Testis (tissue), 3 donors: Measurements from ENCODE around the gene FAM76B. TPM values are rescaled to one million over a fixed set of nuclear protein-coding genes. Genes with fewer than 3 reads are reported as not detected.

ENCODE experiments used
- DNase-seq: peaks from one replicate; pipeline ENCODE4 v3.0.0-alpha.2; 2019
- H3K27ac ChIP-seq, 2 donors: fragments of 200-600 bp; sonication (generic); one replicate each; pipeline ENCODE4 v1.5.1; 2019
- H3K27me3 ChIP-seq: fragments of 200-600 bp; sonication (generic); one replicate; pipeline ENCODE4 v1.5.1; 2019
- H3K36me3 ChIP-seq: fragments of 200-600 bp; sonication (generic); one replicate; pipeline ENCODE4 v1.5.1; 2017; ENCODE audit warnings: low read depth; ENCODE audit errors: missing control alignments
- H3K4me1 ChIP-seq: fragments of 200-600 bp; sonication (generic); one replicate; pipeline ENCODE4 v1.5.1; 2019
- H3K4me3 ChIP-seq, 2 donors: fragments of 200-600 bp; sonication (generic); one replicate each; pipeline ENCODE4 v1.5.1; 2017 to 2019
- H3K9me3 ChIP-seq: fragments of 200-600 bp; sonication (generic); one replicate; pipeline ENCODE4 v1.5.1; 2017
- POLR2A ChIP-seq: fragments of 450-650 bp; IDR thresholded peaks from one replicate; pipeline ENCODE4 v1.6.1; 2017; ENCODE audit warnings: antibody characterized with exemption, mild to moderate bottlenecking, moderate library complexity
- WGBS, 2 donors: methylation state at CpG; one replicate each; pipeline ENCODE4 v1.1.5; 2018; 5-methylcytosine and 5-hydroxymethylcytosine counted together
- intact Hi-C: fragments of 100-400 bp; cut with DNase I; formaldehyde crosslinking; loops from one replicate; pipeline ENCODE4 v1.15.1; 2023; ENCODE audit warnings: low total_unique reads
- polyA plus RNA-seq: library from polyadenylated mRNA; stranded (reverse); fragments of 350-450 nt; fragmentation: Illumina TruSeq; extraction: RNeasy Lipid Tissue Mini Kit (QIAGEN cat#74804); gene quantifications from one replicate; pipeline ENCODE4 v1.2.3, GENCODE V29; 2014; ENCODE audit warnings: low read depth, low replicate concordance; ENCODE audit not compliant: insufficient read depth
- total RNA-seq, 2 donors: library from RNA; depleted of rRNA; stranded (reverse); fragments of >200 nt; gene quantifications; one replicate each; pipeline ENCODE4 v1.2.3, GENCODE V29; 2016
- TF ChIP-seq, protein P1 (sequence below), 3 experiments: fragments of 450-650 bp in 2 of 3; fragments of 200-600 bp in 1 of 3; sonication (generic) in 1 of 3; IDR thresholded peaks; one replicate each; pipeline ENCODE4 v1.5.1; 2016 to 2019; ENCODE audit warnings: antibody characterized with exemption in 3 of 3, mild to moderate bottlenecking in 2 of 3, moderate library complexity in 1 of 3

The FAM76B gene
- total and polyA plus RNA-seq, 3 donors from 2014 or later, result 53.7 to 122 (median 81.0) TPM

DNA sequence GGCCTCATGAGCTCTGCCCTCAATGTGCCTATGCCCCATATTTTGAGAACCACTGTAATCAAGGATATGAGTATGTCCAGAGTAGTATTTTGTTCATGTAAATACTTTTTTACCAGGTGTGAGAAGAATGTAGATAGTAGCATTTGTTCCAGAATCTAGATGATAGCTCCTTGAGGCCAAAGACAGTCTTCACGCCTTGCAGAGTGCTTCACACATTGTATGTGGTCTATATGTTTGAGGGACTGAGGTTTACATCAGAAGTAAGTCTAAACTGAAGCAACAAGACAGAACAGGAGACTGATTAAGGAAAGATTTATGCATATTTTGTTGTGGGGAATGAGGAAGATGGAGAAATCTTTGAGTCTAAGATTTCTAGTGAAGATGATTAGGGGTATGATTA, 13.2 kb upstream of the FAM76B start:
- H3K9me3 ChIP-seq, result no peaks in the 10 kb centered on the region
- H3K36me3 ChIP-seq, result no peaks in the 10 kb centered on the region
- TF ChIP-seq POLR2A, result no peak
- TF ChIP-seq, protein P1, sequence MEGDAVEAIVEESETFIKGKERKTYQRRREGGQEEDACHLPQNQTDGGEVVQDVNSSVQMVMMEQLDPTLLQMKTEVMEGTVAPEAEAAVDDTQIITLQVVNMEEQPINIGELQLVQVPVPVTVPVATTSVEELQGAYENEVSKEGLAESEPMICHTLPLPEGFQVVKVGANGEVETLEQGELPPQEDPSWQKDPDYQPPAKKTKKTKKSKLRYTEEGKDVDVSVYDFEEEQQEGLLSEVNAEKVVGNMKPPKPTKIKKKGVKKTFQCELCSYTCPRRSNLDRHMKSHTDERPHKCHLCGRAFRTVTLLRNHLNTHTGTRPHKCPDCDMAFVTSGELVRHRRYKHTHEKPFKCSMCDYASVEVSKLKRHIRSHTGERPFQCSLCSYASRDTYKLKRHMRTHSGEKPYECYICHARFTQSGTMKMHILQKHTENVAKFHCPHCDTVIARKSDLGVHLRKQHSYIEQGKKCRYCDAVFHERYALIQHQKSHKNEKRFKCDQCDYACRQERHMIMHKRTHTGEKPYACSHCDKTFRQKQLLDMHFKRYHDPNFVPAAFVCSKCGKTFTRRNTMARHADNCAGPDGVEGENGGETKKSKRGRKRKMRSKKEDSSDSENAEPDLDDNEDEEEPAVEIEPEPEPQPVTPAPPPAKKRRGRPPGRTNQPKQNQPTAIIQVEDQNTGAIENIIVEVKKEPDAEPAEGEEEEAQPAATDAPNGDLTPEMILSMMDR (IDR thresholded peaks at IDR 0.05), result no peak
- no peak overlapping the region for H3K27ac ChIP-seq
- H3K4me1 ChIP-seq, result no peaks in the 10 kb centered on the region
- DNase-seq, result no peak
- 96 to 97% methylated on average over 1 of the region's 1 CpG for WGBS, 2 donors
- no peak overlapping the region for H3K4me3 ChIP-seq
- intact Hi-C loops, result no loop called here
- no peaks in the 10 kb centered on the region for H3K27me3 ChIP-seq

DNA sequence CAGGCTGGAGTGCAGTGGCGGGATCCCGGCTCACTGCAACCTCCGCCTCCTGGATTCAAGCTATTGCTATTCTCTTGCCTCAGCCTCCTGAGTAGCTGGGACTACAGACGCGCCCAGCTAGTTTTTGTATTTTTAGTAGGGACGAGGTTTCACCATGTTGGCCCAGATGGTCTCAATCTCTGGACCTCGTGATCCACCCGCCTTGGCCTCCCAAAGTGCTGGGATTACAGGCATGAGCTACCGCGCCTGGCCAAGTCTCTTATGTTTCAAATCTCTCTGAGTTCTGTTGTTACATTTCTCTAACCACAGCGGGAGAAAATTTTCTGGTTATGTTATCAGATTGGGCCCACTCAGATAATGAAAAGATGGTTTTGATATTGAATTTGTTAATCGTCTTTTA, 10.9 kb upstream of the FAM76B start:
- DNase-seq, result no peak
- no peak for TF ChIP-seq POLR2A
- TF ChIP-seq, protein P1 (IDR thresholded peaks at IDR 0.05), result no peak
- Histone ChIP-seq H3K4me1 (no peaks in the 10 kb centered on the region), H3K27ac (no peak overlapping the region), H3K9me3 (no peaks in the 10 kb centered on the region), H3K36me3 (no peaks in the 10 kb centered on the region), H3K27me3 (no peaks in the 10 kb centered on the region), H3K4me3 (no peak overlapping the region)
- 87 to 92% methylated on average over 12 of the region's 12 CpGs for WGBS, 2 donors
- intact Hi-C loops, result no loop called here

DNA sequence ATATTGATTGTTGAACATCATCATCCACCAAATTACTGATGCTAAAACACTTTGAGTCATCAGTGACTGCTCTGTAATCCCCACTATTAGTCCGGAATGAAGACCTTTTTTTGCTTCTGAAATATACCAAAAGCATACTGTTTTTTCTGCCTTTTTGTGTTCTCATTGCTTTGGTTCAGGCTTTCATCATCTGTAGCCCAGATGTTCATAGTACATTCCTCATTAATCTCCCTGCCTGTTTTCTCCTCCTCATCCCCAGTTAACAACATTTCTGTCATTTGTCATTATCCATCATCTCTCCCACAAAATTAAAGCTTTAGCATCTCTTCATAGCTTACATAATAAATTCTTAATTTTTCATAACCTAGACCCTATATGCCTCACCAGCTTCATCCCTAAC, 10.0 kb upstream of the FAM76B start:
- Histone ChIP-seq H3K27ac (no peak overlapping the region), H3K4me3 (no peak overlapping the region), H3K4me1 (no peaks in the 10 kb centered on the region), H3K27me3 (no peaks in the 10 kb centered on the region), H3K9me3 (no peaks in the 10 kb centered on the region), H3K36me3 (no peaks in the 10 kb centered on the region)
- DNase-seq, result no peak
- WGBS, 2 donors, result 94 to 96% methylated on average over 1 of the region's 1 CpG
- TF ChIP-seq POLR2A, result no peak
- TF ChIP-seq, protein P1 (IDR thresholded peaks at IDR 0.05), result no peak
- intact Hi-C loops, result no loop called here

DNA sequence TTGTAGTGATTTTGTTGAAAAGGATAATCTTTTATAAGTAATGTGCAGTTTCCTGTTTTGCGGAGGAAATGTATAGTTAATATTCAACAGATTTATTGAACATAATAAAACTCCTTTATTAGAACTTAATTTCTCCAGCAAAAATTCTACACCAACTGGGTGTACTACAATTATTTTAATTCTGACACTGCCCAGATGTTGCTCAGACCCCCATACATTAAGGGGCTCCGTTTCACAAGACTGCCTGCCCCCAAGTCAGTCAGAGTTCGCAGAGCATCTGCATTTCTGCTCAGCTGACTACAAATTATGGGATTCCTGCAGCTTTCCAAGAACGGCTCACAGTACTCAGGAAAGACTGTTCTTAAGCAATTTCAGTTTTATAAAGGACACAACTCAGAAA, 6.9 kb upstream of the FAM76B start:
- intact Hi-C loops, result no loop called here
- H3K4me1 ChIP-seq, result peaks cover 7% of the 10 kb centered on the region
- H3K27ac ChIP-seq, result no peak overlapping the region
- 89 to 98% methylated on average over 4 of the region's 4 CpGs for WGBS, 2 donors
- no peaks in the 10 kb centered on the region for H3K9me3 ChIP-seq
- DNase-seq, result no peak
- H3K4me3 ChIP-seq, result no peak overlapping the region
- no peak for TF ChIP-seq POLR2A
- TF ChIP-seq, protein P1 (IDR thresholded peaks at IDR 0.05), result no peak
- no peaks in the 10 kb centered on the region for H3K27me3 ChIP-seq
- H3K36me3 ChIP-seq, result no peaks in the 10 kb centered on the region

DNA sequence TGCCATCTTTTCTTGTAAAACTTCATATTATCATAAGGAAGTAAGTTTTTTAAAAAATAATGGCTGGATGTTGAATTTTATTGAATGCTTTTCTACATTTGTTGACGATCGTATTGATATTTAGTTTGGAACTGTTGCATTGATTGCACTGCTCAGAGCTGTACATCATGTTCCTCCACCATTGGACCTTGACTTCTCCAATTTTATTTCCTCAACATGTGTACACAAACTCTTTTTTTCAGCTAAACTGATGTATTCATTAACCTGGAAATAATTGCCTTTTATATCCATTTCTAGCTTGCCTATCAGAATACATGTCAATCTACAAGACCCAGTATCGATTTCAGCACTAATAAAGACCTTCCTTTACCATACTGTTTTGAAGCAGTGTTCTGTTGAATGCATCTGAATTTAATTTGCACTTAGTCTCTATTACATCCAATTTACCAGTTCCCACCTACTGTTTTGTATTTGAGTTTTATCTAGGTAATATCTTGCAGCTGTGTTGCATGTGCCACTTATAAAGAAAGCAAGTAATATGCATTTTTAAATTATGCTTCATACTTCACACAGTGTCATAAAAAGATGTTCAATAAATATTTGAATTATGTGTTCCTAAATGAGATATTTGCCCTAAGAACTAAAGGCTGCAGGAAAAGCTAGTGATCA, 6.2 kb upstream of the FAM76B start:
- 74 to 90% methylated on average over 3 of the region's 3 CpGs for WGBS, 2 donors
- intact Hi-C loops, result no loop called here
- no peak for DNase-seq

More for the DNA sequence above, 6.2 kb upstream of the FAM76B start:
- TF ChIP-seq, protein P1 (IDR thresholded peaks at IDR 0.05), result no peak
- no peak for TF ChIP-seq POLR2A
- Histone ChIP-seq H3K27ac (no peak overlapping the region), H3K36me3 (no peaks in the 10 kb centered on the region), H3K4me3 (no peak overlapping the region), H3K4me1 (peaks cover 10% of the 10 kb centered on the region), H3K9me3 (no peaks in the 10 kb centered on the region), H3K27me3 (no peaks in the 10 kb centered on the region)
